Measurements from ENCODE around the gene CLIC3. TPM values are rescaled to one million over a fixed set of nuclear protein-coding genes. Genes with fewer than 3 reads are reported as not detected.

The CLIC3 gene
- total RNA-seq, 1 donor from 2014 or later, result not detected

GRCh38 chr9:136995362-136995761 is 1.0 kb downstream of the CLIC3 start:
- no peaks in the 10 kb centered on the region for H3K27me3 Mint-ChIP-seq
- TF ChIP-seq CTCF (IDR thresholded peaks at IDR 0.05; ENCODE audit: unreplicated experiment), result no peak
- H3K36me3 Mint-ChIP-seq (ENCODE audit: insufficient read depth), result no peaks in the 10 kb centered on the region
- DNase-seq (ENCODE audit: low spot score, unreplicated experiment), result no peak
- peaks cover 1% of the 10 kb centered on the region for H3K4me1 Mint-ChIP-seq (ENCODE audit: low read depth)
- H3K9me3 Mint-ChIP-seq (ENCODE audit: low read depth), result no peaks in the 10 kb centered on the region
- no peak overlapping the region for H3K27ac Mint-ChIP-seq
- H3K4me3 Mint-ChIP-seq (ENCODE audit: low read depth), result no peak overlapping the region

GRCh38 chr9:136994888-136995230 is 1.5 kb downstream of the CLIC3 start:
- Mint-ChIP-seq H3K4me3 (ENCODE audit: low read depth) (no peak overlapping the region), H3K36me3 (ENCODE audit: insufficient read depth) (no peaks in the 10 kb centered on the region), H3K27me3 (no peaks in the 10 kb centered on the region), H3K4me1 (ENCODE audit: low read depth) (peaks cover 1% of the 10 kb centered on the region), H3K9me3 (ENCODE audit: low read depth) (no peaks in the 10 kb centered on the region), H3K27ac (no peak overlapping the region)
- DNase-seq (ENCODE audit: low spot score, unreplicated experiment), result no peak
- TF ChIP-seq CTCF (IDR thresholded peaks at IDR 0.05; ENCODE audit: unreplicated experiment), result no peak

- H3K27ac Mint-ChIP-seq, result no peak overlapping the region
- H3K36me3 Mint-ChIP-seq (ENCODE audit: insufficient read depth), result no peaks in the 10 kb centered on the region
- H3K9me3 Mint-ChIP-seq (ENCODE audit: low read depth), result no peaks in the 10 kb centered on the region
- no peak for DNase-seq (ENCODE audit: low spot score, unreplicated experiment)
- no peaks in the 10 kb centered on the region for H3K27me3 Mint-ChIP-seq
- no peak for TF ChIP-seq CTCF (IDR thresholded peaks at IDR 0.05; ENCODE audit: unreplicated experiment)
- peaks cover 7% of the 10 kb centered on the region for H3K4me1 Mint-ChIP-seq (ENCODE audit: low read depth)
- H3K4me3 Mint-ChIP-seq (ENCODE audit: low read depth), result no peak overlapping the region
Measured at GRCh38 chr9:136994180-136994887, 2.0 kb downstream of the CLIC3 start.

- peak overlapping the region; percentile 76 for H3K4me3 Mint-ChIP-seq (ENCODE audit: low read depth)
- H3K9me3 Mint-ChIP-seq (ENCODE audit: low read depth), result no peaks in the 10 kb centered on the region
- H3K27ac Mint-ChIP-seq, result no peak overlapping the region
- H3K27me3 Mint-ChIP-seq, result peaks cover under 1% of the 10 kb centered on the region
- no peaks in the 10 kb centered on the region for H3K36me3 Mint-ChIP-seq (ENCODE audit: insufficient read depth)
- TF ChIP-seq CTCF (IDR thresholded peaks at IDR 0.05; ENCODE audit: unreplicated experiment), result no peak
- H3K4me1 Mint-ChIP-seq (ENCODE audit: low read depth), result peaks cover 11% of the 10 kb centered on the region
- no peak for DNase-seq (ENCODE audit: low spot score, unreplicated experiment)
Measured at GRCh38 chr9:136992819-136993369, 3.5 kb downstream of the CLIC3 start.

GRCh38 chr9:136991993-136992818 is 4.2 kb downstream of the CLIC3 start, which contains the start of gene PAXX:
Gene PAXX, plus strand, starts transcription at chr9:136992422. Its CDS starts 22 bp downstream, at chr9:136992444.
- no peak for TF ChIP-seq CTCF (IDR thresholded peaks at IDR 0.05; ENCODE audit: unreplicated experiment)
- H3K27ac Mint-ChIP-seq, result peak within 1 kb of the TSS; percentile 69
- peak; percentile 89 for DNase-seq (ENCODE audit: low spot score, unreplicated experiment)
- peaks cover 2% of the 10 kb centered on the region for H3K27me3 Mint-ChIP-seq
- no peaks in the 10 kb centered on the region for H3K36me3 Mint-ChIP-seq (ENCODE audit: insufficient read depth)
- H3K9me3 Mint-ChIP-seq (ENCODE audit: low read depth), result no peaks in the 10 kb centered on the region
- H3K4me3 Mint-ChIP-seq (ENCODE audit: low read depth), result peak within 1 kb of the TSS; percentile 76
- H3K4me1 Mint-ChIP-seq (ENCODE audit: low read depth), result peaks cover 11% of the 10 kb centered on the region
